ENCODE data around the gene INTS3. TPM values are rescaled to one million over a fixed set of nuclear protein-coding genes. Genes with fewer than 3 reads are reported as not detected.

Gene INTS3
- total and polyA plus RNA-seq, 2 donors (not counting 3 experiments of a cell fraction or from before 2014, with no cell fraction given), result 61.9 to 63.1 TPM

DNA sequence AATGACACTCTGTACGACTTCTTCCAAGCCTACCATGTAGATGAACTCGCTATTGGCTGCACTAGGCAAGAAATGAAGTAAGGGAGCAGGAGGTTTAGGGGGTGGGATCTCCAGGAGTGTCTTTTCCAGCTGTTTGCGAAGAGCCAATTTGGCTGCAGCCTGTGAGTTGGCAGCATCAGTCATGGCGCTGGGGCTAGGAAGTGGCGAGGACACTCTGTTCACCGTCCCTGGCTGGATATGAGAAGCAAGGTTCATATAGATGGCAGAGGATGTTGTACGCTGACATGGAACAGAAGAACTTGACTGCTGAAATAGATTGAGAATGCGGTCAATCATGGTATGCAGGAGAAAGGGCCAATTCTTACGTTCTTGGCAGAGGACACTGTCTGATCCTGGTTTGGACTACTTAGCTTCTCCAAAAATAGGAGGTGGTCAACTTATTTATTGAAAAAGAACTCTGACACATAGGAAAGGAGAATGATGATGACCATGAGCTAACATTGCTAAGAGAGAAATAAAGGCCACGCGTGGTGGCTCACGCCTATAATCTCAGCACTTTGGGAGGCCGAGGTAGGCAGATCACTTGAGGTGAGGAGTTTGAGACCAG, 88.5 kb downstream of the INTS3 start:
- BruUV-seq (replicated peaks), result no TSS peak
- H2AFZ ChIP-seq (ENCODE audit: low read depth, low read length), result no peak overlapping the region
- peaks cover 16 to 28% of the 10 kb centered on the region in 2 experiments for H3K36me3 ChIP-seq (ENCODE audit: control insufficient read depth in 2 of 2, extremely low read depth in 1 of 2, insufficient read depth in 2 of 2, low read length in 2 of 2)
- no peaks in the 10 kb centered on the region for H3K27me3 ChIP-seq (ENCODE audit: control insufficient read depth in 2 of 2, insufficient read depth in 2 of 2, low read length in 2 of 2)
- TF ChIP-seq POLR2AphosphoS5 (IDR thresholded peaks at IDR 0.05; ENCODE audit: insufficient read depth, low read depth, low read length) (no peak), GATA2 (IDR thresholded peaks at IDR 0.05; ENCODE audit: insufficient read depth, insufficient read length, low read depth, low read length) (no peak), MYC (IDR thresholded peaks at IDR 0.05; ENCODE audit: low read depth, low read length) (no peak), EZH2 (IDR thresholded peaks at IDR 0.05; ENCODE audit: borderline replicate concordance, low read depth, low read length, severe bottlenecking) (no peak), POLR2A (IDR thresholded peaks at IDR 0.05; ENCODE audit: low read depth, low read length) (no peak), JUN (IDR thresholded peaks at IDR 0.05; ENCODE audit: borderline replicate concordance, insufficient read depth, insufficient read length, low read depth) (no peak), FOS (IDR thresholded peaks at IDR 0.05; ENCODE audit: borderline replicate concordance, insufficient read depth, low read length) (no peak)
- TF ChIP-seq, protein P1, sequence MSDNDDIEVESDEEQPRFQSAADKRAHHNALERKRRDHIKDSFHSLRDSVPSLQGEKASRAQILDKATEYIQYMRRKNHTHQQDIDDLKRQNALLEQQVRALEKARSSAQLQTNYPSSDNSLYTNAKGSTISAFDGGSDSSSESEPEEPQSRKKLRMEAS (IDR thresholded peaks at IDR 0.05; ENCODE audit: insufficient read depth, insufficient read length), result no peak
- TF ChIP-seq, protein P2, sequence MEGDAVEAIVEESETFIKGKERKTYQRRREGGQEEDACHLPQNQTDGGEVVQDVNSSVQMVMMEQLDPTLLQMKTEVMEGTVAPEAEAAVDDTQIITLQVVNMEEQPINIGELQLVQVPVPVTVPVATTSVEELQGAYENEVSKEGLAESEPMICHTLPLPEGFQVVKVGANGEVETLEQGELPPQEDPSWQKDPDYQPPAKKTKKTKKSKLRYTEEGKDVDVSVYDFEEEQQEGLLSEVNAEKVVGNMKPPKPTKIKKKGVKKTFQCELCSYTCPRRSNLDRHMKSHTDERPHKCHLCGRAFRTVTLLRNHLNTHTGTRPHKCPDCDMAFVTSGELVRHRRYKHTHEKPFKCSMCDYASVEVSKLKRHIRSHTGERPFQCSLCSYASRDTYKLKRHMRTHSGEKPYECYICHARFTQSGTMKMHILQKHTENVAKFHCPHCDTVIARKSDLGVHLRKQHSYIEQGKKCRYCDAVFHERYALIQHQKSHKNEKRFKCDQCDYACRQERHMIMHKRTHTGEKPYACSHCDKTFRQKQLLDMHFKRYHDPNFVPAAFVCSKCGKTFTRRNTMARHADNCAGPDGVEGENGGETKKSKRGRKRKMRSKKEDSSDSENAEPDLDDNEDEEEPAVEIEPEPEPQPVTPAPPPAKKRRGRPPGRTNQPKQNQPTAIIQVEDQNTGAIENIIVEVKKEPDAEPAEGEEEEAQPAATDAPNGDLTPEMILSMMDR (IDR thresholded peaks at IDR 0.05; ENCODE audit: extremely low read depth in 1 of 2, insufficient read depth in 1 of 2, low read depth in 1 of 2, low read length in 2 of 2), result no peak
- dilution Hi-C loops (cut with MboI; ENCODE audit: extremely low pct_ligation_motif_present, low sequenced_read_pairs), result no loop called here
- H3K9me3 ChIP-seq (replicated peaks; ENCODE audit: control insufficient read depth, insufficient read depth, low read length), result no peaks in the 10 kb centered on the region
- no peak for DNase-seq (ENCODE audit: low read depth, low spot score)
- no peaks in the 10 kb centered on the region for H3K9me1 ChIP-seq (replicated peaks; ENCODE audit: control insufficient read depth, extremely low read depth, insufficient read depth, low read length)
- POLR2A ChIA-PET, result no interaction called here
- H3K79me2 ChIP-seq (ENCODE audit: control insufficient read depth, insufficient read depth, low read length), result peaks cover 2% of the 10 kb centered on the region
- CTCF ChIA-PET, result interaction anchor here (1.0 to 1.4 kb wide), 3 partner anchors 18 to 130 kb away, joined by 3 to 4 read pairs (median 4); partner anchors contain the start of gene DENND4B
- no peaks in the 10 kb centered on the region for H4K20me1 ChIP-seq (replicated peaks; ENCODE audit: control insufficient read depth, extremely low read depth, insufficient read depth, low read length)
- H3K4me1 ChIP-seq (ENCODE audit: control insufficient read depth, extremely low read depth, insufficient read depth, low read length), result peaks cover 10% of the 10 kb centered on the region
- H3K27ac ChIP-seq (ENCODE audit: insufficient read depth, low read depth, low read length), result no peak overlapping the region
- intact Hi-C loops (cut with micrococcal nuclease), result no loop called here
- H3K4me3 ChIP-seq (replicated peaks in 1 of 3; ENCODE audit: insufficient read depth in 1 of 3, low read depth in 1 of 3, low read length in 3 of 3), result no peak overlapping the region
- no peak for FAIRE-seq
- no peak overlapping the region for H3K9ac ChIP-seq (replicated peaks; ENCODE audit: extremely low read depth, insufficient read depth, low read length)
- H3K4me2 ChIP-seq (ENCODE audit: insufficient read depth, low read length), result no peak overlapping the region
